HG02840 (cell line): ENCODE measurements around the gene UBB.
A peak's percentile ranks its signal among the peaks of the same experiment; 100 is the strongest.
"Not testable (repeated sequence)": the region's sequence is repeated elsewhere in the genome, so short reads cannot be mapped to it uniquely, and the experiment has no call there.

Experiments used
- ATAC-seq: cut with Tn5 transposase; IDR thresholded peaks from one replicate; pipeline ENCODE4 v1.9.1; 2021; ENCODE audit warnings: mild to moderate bottlenecking, moderate library complexity, moderate number of reproducible peaks; ENCODE audit not compliant: unreplicated experiment, low FRiP score

UBB gene

DNA sequence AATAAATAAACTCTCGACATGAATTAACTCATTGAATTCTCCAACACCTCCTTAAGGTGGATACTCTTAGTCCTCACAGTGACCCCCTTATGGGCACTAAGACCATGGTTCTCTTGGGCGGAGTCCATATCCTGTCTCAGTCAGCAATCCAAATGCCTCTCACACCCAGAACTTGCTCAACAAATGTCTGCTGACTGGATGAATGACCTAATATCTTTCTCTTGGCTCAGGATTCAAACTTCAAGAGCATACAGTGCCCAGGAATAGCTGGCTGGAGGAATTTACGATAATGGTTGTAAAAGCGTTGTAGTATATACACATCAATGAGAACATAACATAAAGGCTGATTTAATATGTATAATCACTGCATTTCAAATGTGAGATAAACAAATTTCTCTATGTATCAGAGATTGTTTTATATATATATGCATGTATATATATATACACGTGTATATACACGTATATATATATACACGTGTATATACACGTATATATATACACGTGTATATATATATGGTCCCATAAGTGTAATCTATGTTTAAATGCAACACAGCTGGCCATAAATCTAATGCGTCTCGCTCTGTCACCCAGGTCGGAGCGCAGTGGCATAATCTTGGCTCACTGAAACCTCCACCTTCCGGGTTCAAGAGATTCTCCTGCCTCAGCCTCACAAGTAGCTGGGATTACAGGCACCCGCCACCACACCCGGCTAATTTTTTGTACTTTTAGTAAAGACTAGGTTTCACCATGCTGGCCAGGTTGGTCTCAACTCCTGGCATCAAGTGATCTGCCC lies 6.5 kb upstream of the UBB start:
- ATAC-seq: no peak

DNA sequence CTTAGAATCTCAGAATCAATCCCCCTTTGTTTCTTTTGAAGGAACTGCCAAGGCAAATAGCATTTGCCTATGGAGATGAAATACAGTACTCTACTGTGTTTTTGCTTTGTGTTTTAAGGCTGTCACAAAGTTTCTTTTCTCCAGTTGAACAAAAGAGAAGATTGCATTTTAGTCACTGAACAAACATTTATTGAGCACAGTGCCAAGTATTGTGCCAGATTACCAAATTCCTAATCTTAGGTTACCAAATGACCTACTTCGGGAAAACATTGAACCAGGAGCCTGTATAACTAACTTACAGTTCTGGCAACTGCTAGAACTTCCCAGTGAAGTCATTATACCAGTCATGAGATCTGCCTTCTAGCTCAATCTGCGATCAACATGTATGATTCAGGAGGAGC lies 3.0 kb upstream of the UBB start:
- no peak for ATAC-seq

DNA sequence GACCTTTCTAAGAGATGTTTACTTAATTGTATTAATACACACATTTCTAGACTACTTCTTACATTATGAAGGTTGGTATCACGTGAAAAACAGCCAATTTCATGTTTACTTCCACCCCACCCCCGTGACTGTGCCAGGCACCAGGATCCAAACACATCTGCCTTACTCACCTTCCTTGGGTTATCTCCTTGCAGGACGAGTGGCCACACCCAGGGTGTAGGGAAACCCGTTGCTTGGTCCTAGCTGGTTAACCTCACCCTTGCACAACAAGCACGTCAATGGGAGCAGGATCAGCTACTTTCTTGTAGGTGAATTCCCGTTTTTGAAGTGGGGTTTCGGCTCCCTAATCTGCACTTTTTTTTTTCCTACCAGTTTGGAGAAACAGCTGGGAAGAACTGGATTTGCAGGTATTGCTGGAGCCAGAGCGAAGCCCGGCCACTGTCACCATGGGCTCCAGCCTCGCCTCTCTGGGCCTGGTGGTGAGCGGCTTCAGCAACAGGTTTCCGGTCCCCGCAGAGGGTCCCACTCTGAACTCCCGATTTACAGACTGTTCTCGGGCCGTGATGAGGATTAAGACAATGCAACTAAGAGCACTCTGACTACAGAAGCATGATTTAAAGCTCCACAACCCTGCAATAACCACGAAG lies 2.1 kb upstream of the UBB start:
- no peak for ATAC-seq

DNA sequence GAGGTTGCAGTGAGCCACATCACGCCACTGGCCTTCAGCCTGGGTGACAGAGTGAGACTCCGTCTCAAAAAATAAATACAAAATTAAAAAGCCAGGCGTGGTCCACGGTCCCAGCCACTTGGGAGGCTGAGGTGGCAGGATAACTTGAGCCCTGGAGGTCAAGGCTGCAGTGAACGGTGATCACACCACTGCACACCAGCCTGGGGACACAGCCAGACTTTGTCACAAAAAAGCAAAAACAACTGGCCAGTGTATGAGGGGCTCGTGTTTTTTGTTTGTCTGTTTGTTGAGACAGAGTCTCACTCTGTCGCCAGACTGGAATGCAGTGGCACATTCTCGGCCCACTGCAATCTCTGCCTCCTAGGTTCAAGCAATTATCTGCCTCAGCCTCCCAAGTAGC lies 1.2 kb upstream of the UBB start:
- ATAC-seq: no peak

DNA sequence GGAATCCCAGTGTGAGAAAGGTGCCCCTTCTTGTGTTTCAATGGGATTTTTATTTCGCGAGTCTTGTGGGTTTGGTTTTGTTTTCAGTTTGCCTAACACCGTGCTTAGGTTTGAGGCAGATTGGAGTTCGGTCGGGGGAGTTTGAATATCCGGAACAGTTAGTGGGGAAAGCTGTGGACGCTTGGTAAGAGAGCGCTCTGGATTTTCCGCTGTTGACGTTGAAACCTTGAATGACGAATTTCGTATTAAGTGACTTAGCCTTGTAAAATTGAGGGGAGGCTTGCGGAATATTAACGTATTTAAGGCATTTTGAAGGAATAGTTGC lies 567 bp downstream of the UBB start:
- ATAC-seq: peak; percentile 15

DNA sequence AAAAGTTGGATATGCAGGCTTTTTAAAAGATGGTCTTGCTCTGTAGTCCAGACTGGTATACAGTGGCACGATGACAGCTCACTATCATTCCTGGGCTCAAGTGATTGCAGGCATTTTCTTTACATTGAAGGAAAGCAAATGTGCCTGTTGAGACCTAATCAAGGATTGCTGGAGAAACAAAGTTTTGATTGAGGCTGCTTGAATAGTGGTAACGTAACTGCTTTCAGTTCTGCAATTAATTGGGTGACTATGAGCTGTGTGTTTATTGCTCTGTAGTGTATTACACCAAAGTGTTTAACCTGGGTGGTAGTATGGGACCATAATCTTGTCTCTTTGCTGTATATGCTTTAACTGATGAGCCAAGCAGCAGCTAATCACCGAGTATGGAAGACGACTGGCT lies 2.3 kb downstream of the UBB start:
- ATAC-seq: no peak

DNA sequence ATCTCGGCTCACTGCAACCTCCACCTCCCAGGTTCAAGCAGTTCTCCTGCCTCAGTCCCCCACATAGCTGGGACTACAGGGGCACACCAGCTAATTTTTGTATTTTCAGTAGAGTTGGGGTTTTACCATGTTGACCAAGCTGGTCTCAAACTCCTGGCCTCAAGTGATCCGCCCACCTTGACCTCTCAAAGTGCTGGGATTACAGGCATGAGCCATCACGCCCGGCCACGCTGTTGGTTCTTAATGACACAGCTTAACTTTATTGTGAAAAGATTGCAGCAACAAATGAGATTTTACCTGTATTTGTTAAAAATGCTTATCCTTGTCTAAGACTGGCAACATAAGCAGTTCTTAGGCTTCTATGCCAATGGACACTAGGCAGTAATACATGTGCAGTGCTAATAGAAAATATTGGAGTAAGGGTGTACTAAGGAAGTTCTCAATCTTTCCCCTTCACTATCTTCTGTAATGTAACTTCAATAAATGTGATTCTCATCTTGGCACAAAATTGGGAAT lies 2.9 kb downstream of the UBB start:
- ATAC-seq: no peak

DNA sequence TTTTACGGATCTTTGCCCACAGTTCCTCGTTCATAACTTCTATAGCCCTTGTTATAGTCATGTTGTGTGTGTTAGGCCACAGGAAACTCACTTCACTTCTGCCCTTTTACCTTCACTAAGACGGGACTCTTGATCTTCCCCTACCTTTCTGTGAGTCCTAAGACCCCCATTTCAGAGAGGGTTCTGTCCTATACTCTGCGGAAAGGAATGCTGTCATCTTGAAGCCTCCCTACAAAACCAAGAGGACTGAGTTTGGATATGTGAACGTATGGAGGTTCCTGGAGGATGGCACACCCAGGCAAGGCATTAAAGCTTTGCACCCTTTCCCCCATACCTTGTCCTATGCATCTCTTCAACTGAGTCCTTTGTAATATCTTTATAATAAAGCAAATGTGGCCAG lies 3.7 kb downstream of the UBB start:
- no peak for ATAC-seq

DNA sequence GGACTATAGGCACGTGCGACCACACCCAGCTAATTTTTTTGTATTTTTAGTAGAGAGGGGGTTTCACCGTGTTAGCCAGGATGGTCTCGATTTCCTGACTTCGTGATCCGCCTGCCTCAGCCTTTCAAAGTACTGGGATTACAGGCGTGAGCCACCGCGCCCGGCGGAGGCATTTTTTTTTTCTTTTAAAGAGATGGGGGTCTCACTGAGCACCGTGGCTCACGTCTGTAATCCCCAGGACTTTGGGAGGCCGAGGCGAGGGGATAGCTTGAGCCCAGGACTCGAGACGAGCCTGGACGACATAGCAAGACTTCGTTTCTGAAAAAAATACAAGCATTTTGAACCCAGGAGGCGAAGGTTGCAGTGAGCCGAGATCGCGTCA lies 5.2 kb downstream of the UBB start:
- not testable (repeated sequence) for ATAC-seq

DNA sequence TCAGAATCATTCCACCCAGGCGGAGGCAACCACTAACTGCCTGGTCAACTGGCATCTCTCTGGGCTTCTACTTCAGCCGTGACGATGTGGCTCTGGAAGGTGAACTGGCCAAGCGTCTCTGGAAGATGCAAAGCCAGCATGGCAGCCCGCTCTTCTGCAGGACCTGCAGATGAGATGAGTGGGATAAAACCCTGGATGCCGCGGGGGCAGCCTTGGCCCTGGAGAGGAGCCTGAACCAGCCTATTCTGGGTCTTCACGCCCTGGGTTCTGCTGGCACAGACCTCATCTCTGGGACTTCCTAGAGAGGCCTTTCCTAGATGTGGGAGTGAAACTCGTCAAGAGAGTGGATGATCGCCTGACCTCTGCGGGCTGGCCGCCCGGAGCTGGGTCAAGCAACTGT lies 10.6 kb downstream of the UBB start:
- no peak for ATAC-seq

DNA sequence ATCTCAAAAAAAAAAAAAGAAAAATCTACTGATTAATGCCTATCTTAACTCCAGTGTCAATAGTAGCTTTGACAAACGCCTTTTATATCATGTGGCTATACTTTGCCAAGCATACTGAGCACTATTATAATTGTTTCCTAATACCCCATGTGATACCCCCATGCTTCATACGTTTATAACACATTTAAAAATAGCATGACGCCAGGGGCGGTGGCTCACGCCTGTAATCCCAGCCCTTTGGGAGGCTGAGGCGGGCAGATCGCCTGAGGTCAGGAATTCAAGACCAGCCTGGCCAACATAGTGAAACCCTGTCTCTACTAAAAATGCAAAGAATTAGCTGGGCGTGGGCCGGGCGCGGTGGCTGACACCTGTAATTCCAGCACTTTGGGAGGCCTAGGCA lies 11.6 kb downstream of the UBB start:
- not testable (repeated sequence) for ATAC-seq

DNA sequence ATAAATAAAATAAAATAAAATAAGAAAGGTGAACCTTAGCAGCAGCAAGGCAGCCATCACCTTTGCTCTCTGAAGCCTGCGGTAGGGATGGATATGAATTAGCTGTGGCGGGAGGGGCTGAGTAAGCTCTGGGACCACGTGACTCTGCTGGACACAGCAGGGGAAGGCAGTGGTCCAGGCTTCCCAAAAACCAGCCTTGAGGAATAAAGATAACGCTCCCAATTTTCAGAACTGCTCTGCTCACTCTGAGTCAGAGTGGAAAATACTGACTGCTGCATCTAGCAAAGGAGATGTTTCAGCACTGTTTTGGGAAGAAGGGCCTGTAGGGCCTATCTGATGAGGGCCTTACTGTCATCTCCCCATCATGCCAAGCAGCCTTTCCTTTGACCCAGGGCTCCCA lies 15.0 kb downstream of the UBB start:
- ATAC-seq: not testable (repeated sequence)

DNA sequence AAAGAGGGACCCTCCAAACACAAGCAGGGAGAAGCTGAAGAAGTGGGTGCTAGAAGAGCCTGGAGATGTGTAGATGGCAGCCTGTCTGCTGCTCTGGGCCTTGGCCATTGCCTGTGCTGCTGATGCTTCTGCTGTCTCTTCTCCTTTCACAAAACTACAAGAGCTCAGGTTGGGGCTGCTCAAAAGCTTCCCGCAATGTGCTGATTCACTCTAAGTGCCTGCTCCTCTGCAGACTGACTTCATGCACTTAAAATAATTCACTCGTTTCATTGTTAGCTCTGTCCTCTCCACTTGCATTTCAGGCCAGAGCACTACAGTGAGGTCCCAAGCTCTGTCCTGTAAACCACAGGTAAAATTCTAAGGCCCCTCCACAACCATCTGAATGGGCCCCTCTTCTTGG lies 15.8 kb downstream of the UBB start:
- ATAC-seq: not testable (repeated sequence)

DNA sequence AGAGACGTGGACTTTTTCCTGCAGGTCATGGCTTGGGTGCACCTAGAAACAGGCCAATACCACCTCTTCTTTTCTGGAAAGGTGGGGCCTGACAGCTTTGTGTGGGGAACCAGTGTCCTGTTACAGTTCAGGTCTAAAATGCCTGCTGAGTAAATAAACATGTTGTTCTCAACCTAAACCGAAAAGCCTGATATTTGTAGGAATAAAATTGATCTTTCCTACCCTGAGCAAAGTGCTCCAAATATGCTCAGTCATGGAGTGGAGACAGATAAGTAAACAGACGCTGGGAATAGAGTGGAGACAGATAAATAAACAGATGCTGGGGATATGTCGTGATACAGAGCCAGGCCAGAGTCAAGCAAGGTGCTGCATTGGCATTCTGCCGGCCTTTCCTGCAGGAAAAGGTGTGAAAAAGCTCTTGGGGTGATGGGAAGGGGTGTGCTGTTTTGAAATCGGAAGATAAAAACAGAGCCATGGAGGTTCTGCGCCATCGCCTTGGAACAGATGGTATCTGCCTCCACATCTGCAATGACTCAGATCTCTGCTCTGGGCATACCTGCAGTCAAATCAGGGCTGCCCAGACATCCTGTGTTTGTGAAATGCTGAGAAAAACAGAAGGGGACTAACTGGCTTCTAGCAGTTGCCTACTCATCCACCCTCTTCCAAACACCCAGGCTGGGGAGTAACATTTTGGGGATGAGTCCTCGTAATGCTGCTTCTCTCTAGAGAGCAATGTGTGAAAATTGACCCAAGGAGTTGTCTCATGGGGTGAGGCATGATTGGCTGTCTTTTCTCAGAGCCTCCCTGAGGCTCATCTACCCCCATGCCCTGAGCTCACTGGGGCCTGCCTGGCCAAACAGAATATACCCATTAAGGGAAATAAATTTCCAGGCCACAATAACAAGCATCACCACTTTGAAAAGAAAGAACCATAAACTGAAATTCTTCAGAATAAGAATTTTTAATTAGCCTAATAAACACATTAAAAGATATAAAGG lies 17.7 kb downstream of the UBB start:
- no peak for ATAC-seq

DNA sequence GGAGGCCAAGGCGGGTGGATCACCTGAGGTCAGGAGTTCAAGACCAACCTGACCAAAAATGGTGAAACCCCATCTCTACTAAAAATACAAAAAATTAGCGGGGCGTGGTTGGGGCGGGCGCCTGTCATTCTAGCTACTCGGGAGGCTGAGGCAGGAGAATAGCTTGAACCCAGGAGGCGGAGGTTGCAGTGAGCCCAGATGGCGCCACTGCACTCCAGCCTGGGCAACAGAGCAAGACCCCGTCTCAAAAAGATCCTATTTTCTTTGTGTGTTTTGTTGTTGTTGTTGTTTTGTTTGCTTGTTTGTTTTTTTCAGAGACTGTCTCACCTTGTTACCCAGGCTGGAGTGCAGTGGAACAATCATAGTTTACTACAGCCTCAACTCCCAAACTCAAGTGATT lies 23.0 kb downstream of the UBB start:
- not testable (repeated sequence) for ATAC-seq

DNA sequence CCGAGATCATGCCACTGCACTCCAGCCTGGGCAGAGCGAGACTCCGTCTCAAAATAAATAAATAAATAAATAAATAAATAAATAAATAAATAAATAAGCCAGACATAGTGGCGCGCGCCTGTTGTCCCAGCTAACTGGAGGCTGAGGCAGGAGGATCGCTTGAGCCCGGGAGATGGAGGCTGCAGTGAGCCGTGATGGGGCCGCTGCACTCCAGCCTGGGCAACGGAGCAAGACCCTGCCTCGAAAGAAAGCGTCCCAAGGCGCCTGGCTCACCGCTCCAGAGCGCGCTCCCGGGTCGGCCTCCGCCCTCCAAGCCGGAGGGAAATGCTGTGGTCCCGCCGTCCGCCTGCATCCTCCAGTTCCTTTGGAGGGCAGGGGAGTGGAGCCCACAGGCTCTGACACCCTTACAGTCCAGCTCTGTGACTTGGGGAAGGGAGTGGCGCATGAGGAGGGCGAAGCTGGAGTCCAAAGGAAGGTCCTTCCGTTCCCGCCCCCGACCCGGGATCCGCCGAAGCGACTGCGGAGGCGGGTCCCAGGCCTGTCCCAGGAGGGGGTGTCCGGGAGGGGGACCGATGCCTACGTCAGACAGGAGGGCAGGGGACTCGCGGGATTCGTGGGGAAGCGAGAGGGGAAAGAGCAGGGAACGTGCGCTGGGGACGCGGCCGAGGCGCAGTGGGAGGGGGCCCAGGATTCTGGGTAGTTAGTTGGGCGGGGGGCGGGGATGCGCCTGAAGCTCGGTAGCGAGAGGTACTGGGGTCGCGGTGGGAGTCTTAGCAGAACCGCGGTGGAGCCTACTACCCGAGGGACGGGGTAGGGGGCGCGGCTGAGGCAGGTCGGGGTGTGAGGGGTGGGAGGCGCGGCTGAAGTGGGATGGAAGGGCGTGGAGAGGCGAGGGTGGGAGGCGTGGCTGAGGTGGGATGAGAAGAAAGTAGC lies 26.1 kb downstream of the UBB start:
- ATAC-seq: no peak

DNA sequence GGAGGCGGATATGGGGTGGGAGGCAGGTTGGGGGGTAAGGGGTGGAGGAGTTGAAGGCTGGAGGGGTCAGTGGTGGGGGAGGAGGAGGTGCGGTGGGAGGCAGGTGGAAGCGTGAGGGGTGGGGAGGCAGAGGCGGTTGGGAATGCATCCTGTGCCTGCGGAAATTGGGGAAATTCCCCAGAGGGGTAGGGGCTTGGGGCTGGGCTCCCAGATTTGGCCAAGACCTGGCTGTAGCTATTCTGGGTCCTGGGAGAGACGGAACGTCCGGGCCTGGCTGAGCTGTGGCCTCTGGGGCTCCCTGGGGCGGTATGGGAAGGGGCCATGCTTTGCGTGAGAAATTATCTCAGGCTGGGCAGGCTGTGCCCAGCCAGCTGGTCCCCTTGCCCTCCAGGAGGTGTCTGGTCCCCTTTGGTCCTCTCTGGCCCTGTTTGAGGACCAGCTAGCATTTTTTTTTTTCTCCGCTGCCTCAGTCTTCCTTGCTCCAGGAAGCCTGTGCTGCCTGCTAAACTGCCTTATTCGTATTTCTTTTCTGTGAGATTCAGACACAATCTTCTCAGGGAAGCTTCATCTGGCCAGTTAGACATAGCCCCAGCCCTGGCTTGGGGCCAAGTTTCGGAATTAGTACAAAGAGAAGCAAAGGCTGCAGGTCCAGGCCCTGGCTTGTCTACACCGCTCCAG lies 27.2 kb downstream of the UBB start:
- ATAC-seq: no peak

DNA sequence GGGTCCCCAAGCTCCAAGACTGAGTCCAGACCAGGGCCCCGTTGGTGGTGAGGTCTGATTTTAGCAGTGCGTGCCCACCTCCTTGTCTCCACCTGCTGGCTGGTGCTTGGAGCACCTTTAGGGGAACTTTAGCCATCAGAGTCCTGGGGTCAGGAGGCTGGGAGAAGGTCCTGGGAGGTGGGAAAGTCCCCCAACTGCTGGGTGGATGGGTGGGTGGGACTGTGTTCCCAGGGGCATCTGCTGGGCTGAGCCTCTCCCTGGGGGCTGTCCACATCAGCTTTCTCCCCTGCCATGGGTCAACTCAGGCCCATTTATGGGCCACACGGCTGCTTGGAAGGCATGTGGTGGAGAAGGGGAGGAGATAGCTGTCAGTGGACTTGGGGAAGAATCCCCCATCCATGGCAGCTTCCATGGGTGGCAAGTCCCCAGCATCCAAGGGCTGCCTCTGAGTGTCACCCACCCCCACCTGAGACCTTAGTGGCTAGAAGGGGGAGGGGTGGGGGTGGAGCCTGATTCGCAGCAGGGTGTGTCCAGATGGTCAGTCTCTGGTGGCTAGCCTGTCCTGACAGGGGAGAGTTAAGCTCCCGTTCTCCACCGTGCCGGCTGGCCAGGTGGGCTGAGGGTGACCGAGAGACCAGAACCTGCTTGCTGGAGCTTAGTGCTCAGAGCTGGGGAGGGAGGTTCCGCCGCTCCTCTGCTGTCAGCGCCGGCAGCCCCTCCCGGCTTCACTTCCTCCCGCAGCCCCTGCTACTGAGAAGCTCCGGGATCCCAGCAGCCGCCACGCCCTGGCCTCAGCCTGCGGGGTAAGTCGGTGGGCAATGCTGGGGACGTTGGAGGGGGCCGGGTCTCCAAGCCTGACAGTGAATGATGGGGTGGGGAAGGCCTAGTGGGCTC lies 34.4 kb downstream of the UBB start, which contains the start of gene TRPV2:
TRPV2 (plus strand) TSS at position 541 of the 894 bp plus-strand sequence. CDS start 2,098 bp downstream, outside the sequence.
- ATAC-seq: no peak
